ENCODE results near the gene UBE3B. TPM values are rescaled to one million over a fixed set of nuclear protein-coding genes. Genes with fewer than 3 reads are reported as not detected.

Gene UBE3B
- total RNA-seq, 1 donor: 21.0 TPM

DNA sequence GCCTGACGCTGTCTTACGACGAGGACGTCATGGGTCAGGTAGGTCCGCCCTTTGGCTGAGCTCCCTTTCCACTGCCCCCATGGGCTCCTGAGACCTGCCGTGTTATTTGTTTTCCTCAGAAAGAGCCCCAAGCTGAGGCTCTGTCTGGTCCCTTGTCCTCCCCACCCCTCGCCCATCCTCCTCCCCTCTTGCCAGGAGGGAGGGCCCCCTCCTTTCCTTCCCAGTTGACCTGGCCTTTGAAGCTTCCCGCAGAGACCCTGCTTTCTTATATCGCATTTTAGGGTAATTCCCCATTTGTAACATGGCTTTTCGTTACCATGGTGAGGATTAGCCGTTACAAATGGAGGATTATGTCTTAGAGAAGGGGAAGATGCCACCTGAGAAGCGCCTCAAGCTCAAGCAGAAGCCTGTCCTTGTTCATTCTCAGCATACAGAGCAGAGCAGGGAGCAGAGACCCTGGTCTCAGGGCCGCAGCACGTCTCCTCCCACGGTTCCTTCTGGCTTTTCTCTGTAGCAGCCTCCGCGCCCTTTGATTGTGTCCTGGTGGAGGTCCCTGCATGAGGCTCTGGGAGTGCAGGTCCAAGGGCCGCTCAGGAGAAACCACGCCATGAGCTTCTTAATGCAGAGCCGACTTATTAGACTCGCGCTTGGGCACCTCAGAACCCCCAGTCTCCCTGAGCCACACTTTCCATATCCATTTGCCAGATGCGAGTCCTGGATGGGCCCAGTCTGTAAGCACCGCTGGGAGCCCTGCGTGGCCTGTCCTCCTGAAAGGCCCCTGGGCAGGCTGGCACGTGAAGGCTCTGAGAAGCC is 47.2 kb downstream of the UBE3B start:
- DNase-seq (ENCODE audit: low read depth in 2 of 3, low spot score in 2 of 3): no peak

DNA sequence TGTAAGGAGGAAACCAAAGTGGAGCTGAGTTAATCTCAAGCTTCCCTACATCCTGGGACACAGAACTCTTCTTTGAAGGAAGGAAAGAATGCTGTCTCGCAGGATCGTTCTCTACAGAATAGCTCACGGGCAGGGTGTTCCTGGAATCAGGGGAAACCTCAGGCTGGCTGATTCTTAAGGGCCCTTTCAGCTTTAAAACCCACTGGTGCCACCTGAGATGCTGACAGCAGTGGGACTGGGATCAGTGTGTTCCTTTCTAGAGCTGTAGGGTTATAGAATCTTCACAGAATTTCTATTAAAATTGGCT is 47.8 kb downstream of the UBE3B start:
- no peak for DNase-seq (ENCODE audit: low read depth in 2 of 3, low spot score in 2 of 3)

DNA sequence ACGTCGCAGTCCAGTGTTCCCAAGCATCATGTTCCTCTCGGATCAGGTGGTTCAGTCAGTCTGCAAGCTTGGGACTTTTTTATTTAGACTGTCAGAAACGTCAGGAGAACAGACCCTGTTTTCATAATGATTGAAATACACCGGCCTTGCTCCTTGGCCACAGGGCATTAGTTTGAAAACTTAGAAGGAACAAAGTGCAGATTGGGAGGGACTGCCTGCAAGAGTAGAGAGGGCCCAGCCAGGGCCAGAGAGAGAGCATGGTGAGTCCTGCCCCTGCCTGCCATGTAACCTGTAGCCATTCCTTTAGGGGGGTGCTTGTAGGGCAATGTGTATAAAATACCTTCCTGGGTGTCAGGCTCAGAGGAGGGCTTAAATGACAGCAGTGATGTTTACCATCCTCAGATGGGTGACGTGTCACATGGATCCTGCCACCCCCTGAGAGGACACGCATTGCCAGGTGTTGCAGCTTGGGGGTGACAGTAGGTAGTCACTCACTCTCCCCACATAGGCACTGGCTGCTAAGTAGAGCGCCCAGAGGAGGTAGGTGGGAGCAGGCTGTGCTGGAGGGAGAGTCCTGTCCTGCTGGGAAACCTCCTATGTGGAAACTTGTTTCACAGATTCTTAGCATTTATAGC is 50.2 kb downstream of the UBE3B start:
- DNase-seq (ENCODE audit: low read depth in 2 of 3, low spot score in 2 of 3): no peak

DNA sequence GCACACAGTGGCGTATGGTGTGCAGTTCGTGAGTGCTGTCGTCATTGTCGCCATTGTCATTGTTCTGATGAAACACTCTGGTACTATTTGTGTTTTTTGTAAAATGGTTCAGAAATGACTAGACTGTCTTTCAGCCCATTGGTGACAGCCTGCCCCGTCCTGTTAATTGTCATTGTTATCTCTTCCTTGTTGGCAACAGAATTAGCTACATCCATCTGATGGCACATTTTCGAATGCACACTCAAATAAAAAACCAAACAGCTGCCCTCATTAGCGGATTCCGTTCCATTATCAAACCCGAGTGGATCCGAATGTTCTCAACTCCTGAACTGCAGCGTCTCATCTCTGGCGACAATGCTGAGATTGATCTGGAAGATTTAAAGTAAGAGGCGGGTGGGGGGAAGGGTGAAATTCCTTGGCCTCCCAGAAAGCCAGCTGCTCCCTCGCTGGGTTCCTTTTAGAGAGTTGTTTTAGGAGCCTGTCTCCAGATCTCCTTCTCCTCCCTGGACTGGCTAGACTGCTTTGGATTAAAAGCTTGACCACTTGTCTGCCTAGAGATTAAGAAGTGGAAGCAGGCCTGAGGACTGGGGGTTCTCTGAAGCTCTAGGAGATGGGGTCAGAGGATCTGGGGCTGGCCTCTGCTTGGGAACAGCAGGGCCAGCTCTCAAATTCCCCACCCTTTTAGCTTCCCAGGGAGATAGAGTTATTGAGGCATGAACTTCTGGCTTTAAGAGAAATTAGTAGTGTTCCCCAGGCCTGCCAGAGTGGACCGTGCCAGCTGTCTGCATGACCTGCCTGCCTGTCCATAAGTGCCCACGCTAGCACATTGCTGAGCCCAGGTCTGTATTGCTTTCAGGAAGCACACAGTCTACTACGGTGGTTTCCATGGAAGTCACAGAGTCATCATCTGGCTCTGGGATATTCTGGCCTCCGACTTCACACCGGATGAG is 52.5 kb downstream of the UBE3B start:
- no peak for DNase-seq (ENCODE audit: low read depth in 2 of 3, low spot score in 2 of 3)

DNA sequence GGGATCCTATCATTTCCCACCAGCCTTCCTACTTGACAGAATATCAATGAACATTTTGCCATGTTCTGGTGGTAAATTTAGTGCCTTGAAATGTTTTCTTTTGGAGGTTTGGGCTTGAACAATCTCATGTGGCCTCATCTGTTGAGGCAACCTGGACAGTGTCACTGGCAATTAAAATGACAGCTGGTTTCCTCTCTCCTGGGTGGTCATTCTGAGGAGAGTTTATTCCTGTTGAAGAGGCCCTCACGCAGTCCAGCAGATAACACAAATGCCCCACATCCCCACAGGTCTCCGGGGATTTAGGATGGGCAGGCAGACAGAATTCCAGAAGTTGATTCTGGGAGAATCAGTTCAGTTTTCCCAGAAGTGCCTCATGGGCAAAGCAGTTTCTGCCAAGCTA is 54.0 kb downstream of the UBE3B start:
- DNase-seq (ENCODE audit: low read depth in 2 of 3, low spot score in 2 of 3): no peak

DNA sequence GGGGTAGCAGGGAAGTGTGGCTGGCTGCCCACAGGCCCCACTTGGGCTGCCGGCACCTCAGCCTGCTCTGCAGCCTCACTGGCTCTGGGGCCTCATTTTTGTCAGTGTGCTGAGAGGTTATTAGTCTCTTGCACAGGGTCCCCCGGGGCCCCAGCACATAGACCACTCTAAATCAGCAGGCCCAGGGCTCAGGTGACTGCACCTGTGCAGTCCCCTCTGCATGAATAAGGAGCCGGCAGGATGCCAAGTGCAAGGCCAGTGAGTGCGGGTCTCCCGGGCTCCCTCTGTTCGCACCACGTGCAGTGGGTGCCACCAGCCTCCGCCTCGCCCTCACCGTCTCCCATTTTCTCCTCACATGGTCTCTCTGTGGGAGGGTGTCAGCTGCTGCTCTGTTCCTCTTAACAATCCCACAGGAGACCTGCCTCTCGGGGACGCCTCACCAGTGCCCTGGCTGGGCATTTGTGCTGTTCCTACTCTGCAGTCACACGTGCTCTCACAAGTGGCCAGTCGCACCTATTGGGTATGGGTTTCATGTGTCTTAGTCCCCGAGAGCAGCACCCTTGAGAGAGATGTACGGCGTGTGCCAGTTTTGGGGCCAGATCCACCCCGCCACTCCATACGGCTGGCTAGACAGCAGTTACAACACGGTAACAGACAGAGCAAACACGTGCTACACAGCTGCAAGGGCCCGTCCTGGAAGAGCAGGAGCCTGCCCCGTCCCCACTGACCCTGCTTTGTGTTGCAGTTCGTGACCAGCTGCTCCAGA is 55.5 kb downstream of the UBE3B start:
- no peak for DNase-seq (ENCODE audit: low read depth in 2 of 3, low spot score in 2 of 3)

DNA sequence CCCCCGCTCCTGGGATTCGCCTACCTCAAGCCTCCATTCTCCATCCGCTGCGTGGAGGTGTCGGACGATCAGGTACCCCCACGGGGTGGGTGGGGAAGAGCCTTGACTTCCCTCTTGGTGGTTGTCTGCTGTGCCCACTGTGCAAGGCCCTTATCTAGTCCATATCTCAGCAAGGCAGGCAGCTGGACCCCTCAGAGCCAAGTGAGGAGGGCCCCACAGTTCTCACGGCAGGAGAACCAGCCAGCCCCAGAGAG is 56.0 kb downstream of the UBE3B start:
- no peak for DNase-seq (ENCODE audit: low read depth in 2 of 3, low spot score in 2 of 3)

DNA sequence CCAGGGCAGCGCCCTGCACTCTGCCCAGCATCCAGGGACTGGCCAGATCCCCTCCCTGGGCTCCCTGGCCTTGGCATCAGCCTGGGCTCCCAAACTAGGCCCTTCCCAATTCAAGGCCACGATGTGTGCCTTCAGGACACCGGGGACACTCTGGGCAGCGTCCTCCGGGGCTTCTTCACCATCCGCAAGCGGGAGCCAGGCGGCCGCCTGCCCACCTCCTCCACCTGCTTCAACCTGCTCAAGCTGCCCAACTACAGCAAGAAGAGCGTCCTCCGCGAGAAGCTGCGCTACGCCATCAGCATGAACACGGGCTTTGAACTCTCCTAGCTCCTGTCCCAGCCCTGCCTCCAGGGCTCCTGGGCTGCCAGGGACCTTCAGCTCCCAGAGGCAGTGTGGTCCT is 57.0 kb downstream of the UBE3B start:
- no peak for DNase-seq (ENCODE audit: low read depth in 2 of 3, low spot score in 2 of 3)

DNA sequence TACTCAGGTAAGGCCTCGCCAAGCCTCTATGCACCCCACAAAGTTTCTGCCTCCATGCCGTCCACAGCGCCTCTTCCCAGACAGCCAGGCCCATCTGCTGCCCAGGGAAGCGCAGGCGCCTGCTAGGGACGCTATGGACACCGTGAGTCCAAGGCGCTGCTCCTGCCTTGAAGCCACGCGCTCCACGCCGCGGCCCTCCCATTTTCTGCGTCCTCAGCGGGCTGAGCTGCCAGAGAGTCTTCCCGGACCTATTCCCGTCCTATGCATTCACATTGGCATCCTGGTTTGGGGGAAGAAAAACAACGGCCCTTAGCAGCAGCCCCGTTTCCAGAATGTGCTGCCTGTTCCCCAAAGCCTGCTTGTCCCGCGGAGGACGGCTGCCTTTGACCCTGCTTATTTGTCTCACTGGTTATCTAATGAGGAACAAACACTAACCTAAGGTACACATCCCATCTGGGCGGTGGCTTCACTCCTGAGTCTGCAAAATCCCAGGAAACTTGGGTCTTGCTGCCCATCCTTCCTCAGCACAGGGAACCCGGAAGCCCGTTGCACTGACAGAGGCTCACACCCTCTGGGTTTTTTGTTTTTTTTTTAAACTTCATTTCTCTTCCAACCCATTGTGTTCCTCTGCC is 57.9 kb downstream of the UBE3B start:
- DNase-seq (ENCODE audit: low read depth in 2 of 3, low spot score in 2 of 3): no peak

DNA sequence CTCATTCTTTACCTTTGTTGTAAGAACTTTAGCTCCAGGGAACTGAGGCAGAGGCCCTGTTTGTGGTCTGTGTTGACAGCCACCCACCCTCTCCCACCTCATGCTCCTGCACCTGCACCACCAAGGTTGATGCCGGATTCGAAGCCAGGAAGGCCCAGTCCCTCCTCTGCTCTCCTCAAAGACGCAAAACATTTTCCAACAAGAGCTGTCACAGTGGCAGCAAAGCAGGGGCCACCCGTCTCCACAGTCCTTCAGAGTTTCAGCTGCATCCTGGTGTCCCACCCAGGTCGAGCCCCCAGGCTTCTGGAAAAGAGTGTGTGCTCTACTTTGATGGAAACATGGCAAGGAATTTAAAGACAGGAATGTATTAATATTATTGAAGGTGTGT is 58.4 kb downstream of the UBE3B start:
- DNase-seq (ENCODE audit: low read depth in 2 of 3, low spot score in 2 of 3): no peak

DNA sequence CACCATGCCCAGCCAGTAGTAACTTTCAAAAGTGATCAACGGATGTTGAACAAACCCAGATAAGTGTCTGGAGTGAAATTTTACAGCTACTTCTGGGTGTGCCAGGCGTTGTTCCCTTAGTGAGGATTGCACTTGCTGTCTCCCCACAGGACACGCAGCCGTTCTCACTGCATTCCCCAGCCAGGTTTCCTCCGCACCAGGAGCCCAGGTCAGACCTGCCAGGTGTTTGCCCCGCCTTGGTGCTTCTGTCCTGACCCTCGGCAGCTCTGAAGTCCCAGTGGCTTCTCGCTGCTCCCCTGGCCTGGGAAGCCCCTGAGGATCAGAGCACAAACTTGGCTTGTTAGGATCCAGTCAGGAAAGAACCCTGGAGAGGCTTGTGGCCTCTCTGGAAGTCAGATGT is 59.7 kb downstream of the UBE3B start:
- DNase-seq (ENCODE audit: low read depth in 2 of 3, low spot score in 2 of 3): no peak

DNA sequence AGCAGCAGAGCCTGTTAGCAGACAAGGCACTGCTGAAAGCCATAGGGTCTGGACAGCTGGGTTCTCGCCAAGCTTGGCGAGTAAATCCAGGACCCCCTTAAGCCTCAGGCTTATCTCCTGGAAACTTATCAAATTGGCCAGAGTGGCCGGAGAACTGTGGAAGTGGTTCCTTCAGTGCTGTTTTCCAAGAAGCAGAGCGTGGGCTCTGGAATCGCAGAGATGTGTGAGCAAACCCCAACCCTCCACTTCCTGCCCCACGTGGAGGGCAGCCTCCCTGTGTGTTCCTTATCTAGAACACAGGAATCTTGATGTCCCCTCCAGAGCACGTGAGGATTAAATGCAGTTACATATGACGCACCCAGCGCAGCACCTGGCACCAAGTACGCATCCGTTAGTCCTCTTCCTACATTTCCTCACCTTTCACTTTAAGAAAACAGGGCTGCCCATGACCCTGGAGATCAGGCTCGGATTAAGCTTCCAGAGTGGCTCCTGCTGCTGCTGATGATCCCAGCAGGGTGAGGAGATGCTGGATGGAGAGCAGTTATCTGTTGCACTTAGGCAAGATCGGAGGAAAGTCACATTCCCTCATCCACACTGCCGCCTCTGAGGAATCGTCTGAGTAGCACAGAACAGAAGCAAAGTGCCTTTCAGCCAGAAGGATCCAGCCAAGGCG is 60.9 kb downstream of the UBE3B start:
- DNase-seq (ENCODE audit: low read depth in 2 of 3, low spot score in 2 of 3): no peak

DNA sequence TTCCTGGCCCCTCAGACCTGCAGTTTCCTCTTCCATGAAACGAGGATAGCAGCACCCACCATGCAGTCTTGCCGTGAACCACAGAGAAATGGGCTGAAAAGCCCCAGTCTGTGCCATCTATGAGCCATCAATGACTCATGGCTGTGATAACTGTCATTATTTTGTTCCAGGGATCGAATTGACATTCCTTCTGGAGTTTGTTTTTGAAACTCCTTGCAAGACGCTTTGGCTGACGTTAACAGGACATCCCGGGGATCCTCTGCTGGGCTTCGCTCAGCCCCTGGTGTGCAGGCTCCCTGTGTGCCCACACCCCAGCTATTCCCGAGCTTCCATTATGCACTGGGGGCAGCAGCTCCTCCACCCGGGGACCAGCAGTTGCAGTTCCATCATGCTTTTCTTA is 62.1 kb downstream of the UBE3B start:
- no peak for DNase-seq (ENCODE audit: low read depth in 2 of 3, low spot score in 2 of 3)

DNA sequence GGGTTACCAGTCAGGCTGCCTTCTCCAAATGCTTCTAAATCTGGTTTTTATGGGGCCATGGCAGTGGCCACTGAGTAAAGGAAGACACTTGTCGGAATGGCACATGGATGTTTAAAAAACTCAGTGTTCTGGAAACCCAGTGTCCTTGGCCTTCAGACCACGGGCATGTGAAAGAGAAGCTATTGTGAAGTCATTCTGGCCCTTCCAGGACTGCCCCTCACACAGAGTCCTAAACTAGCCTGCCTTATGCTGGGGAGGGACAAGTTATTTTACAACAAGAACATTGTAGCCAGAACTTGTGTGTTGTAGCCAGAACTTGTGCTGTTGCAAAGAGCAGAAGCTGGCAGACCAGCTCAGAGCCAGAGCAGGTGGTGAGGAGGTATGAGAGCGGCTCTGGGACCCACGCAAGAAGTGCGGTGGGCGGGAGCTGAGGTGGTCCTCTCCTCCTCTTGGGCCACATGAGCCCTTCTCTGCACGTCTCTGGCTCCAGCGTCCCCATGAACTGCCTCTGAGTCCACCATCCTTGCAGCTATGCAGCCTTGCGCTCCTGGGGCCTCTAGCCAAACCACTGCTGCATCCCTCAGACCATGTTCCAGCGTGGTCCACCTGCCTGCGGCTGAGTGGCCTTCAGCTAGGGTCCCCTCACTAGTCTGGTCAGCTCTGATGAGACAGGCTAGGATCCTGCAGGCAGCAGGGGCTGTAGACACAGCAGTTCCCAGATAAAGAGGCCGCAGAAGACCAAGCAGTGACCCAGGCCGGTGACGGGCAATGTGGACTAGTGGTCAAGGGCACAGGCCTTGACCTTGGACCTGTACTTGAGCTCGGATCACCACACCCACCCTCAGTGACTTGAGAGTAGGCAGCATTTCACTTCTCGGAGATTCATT is 63.3 kb downstream of the UBE3B start:
- no peak for DNase-seq (ENCODE audit: low read depth in 2 of 3, low spot score in 2 of 3)

DNA sequence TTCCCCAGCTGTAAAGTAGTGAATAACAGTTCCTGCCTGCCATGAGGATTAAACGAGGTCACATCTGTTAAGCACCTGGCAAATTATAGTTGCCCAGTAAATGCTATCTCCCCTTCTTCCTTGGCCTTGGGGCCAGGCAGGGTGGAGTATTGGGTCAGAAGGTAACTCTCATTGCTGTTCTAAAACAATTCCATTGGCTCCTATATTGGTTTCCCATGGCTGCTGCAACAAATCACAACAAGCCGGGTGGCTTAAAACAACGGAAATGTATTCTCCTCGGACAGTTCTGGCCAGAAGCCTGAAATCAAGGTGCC is 63.9 kb downstream of the UBE3B start:
- DNase-seq (ENCODE audit: low read depth in 2 of 3, low spot score in 2 of 3): no peak

DNA sequence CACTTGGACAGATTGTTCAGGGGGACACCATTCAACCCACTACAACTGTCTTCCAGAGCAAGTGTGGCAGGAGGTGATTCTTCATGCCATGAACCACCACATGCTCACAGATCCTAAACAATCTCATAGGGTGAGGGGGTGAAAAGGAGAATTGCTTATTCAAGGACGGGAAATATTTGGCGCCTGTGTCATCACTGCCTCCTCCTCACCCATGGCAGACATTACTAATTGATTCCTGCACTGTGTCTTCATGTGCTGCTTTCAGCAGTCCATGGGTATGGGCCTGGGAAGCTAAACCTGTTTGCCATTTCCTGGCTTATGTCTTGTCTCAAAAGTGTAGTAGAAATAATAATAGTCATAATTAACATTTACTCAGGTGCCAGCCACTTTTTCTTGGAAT is 64.6 kb downstream of the UBE3B start:
- no peak for DNase-seq (ENCODE audit: low read depth in 2 of 3, low spot score in 2 of 3)

DNA sequence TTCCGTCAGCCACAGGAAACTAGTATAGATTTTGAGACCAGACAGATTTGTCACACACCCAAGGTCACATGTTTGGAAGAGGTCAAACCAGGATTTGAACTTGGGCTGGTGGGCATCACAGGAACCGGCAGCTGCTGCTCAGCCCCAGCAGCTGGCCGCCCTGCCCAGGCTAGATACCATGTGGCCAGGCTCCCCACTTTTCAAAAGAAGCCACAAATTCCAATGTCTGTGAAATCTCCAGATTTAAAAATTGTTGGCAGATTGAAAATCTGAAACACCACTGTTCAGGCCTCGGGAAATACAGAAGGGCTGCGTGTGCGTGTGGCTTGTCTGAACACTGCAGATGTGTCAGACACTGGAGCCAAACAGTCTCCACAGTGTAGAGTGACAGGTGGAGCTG is 65.4 kb downstream of the UBE3B start:
- no peak for DNase-seq (ENCODE audit: low read depth in 2 of 3, low spot score in 2 of 3)

DNA sequence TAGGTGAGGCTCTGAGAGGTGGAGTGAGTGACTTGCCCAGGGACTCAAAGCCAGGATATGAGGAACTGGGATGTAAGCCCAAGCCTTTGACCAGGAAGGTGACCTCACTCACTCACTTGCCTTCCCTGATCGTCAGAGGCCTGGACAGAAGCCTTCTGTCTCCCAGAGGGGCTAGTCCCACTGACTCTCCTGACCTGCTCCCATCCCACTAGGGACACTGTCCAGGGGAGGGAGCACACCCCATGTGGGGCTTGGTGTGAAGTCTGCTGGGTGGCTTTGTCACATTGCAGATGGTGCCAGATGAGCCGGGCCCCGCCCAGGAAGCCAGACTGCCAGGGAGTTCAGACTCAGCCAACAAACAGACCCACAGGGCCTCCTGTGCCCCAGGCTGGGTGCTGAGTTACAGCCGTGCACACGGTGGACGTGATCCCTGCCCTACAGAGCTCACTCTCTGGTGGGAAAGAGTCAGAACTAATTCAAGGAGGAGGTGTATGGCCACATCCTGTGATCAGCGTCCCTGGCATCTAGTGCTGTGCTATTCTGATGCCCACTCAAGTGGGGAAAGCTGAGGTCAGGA is 67.6 kb downstream of the UBE3B start:
- peak in 1 of 3 donors; percentile 2 for DNase-seq (ENCODE audit: low read depth in 2 of 3, low spot score in 2 of 3)

DNA sequence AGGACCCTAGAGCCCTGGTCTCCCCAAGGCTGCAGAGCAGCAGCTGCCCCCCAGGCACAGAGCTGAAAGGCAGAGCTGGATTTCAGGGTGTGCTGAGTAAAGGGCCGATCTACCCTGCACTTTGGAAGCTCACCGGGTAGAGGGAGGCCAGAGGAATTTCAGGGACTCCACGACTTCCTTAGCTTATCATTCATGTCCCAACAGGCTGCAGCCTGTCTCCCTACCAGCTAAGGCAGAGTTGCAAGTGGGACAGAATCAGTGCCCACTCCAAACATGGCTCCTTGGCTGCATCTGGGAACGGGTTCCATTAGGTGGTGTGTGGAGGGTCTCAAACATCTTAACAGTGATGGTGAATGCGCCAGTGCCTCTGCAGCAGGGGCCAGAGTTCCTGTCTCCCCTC is 68.4 kb downstream of the UBE3B start:
- DNase-seq (ENCODE audit: low read depth in 2 of 3, low spot score in 2 of 3): no peak
